ENCODE results near the gene CTLA4. TPM values are rescaled to one million over a fixed set of nuclear protein-coding genes. Genes with fewer than 3 reads are reported as not detected.

The CTLA4 gene
- total and polyA plus RNA-seq, 2 of the 4 experiments (the other 2 are of a cell fraction) = not detected

DNA sequence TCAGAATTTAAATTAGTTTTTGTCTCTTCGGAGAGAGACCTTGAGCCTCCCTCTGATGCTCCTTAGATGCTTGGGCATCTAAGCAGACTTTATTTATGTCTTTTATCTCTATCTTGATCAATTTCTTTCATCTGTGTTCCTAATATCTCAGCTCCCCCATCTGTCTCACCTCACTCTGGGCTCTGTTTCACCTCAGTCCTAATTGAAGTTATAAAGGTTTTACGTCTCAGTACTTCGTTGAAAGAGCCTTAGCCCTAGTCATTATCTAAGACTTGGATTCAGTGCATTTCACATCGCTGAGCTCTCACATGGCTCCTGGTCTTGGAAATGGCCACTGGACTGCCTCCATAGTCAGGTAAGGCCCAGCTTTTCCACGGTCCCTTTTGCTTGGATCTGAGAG, 13.8 kb upstream of the CTLA4 start:
- Histone ChIP-seq H3K36me3 (ENCODE audit: control insufficient read depth, insufficient read depth, low read length) (no peaks in the 10 kb centered on the region), H4K91ac (ENCODE audit: insufficient read depth, low read depth, low read length) (no peak overlapping the region), H3K27me3 (ENCODE audit: control insufficient read depth, insufficient read depth, low read length) (peaks cover 29% of the 10 kb centered on the region), H2BK5ac (ENCODE audit: low read depth, low read length, poor library complexity, severe bottlenecking) (no peak overlapping the region), H3K9me1 (ENCODE audit: insufficient read depth, low read length) (no peaks in the 10 kb centered on the region), H2BK20ac (ENCODE audit: low read depth, low read length) (no peak overlapping the region), H3K18ac (ENCODE audit: low read depth, low read length) (no peak overlapping the region), H4K20me1 (ENCODE audit: insufficient read depth, low read length) (no peaks in the 10 kb centered on the region), H3K4ac (ENCODE audit: low read depth, low read length) (no peak overlapping the region), H3K56ac (ENCODE audit: extremely low read depth, insufficient read depth, low read length) (no peak overlapping the region), H2AK5ac (ENCODE audit: low read depth, low read length) (no peak overlapping the region), H2AFZ (replicated peaks; ENCODE audit: low read length, poor library complexity) (no peak overlapping the region), H3K79me1 (ENCODE audit: low read depth in 1 of 2, low read length in 2 of 2) (no peaks in the 10 kb centered on the region), H3K4me1 (ENCODE audit: control insufficient read depth, insufficient read depth, low read length) (no peaks in the 10 kb centered on the region), H2BK15ac (ENCODE audit: low read depth, low read length) (no peak overlapping the region), H3K9me3 (ENCODE audit: control insufficient read depth, insufficient read depth, low read length) (no peaks in the 10 kb centered on the region), H3K4me2 (ENCODE audit: low read depth, low read length) (no peak overlapping the region), H2BK120ac (ENCODE audit: low read depth, low read length) (no peak overlapping the region), H3K14ac (replicated peaks; ENCODE audit: low read depth, low read length) (no peak overlapping the region), H4K8ac (ENCODE audit: low read depth in 2 of 2, low read length in 2 of 2) (no peak overlapping the region), H3K23ac (ENCODE audit: low read depth, low read length) (no peak overlapping the region), H3K9ac (ENCODE audit: low read depth, low read length) (no peak overlapping the region), H2AK9ac (replicated peaks; ENCODE audit: low read depth, low read length, poor library complexity) (no peak overlapping the region), H3K4me3 (ENCODE audit: insufficient read depth, low read depth, low read length) (no peak overlapping the region), H4K5ac (ENCODE audit: low read depth, low read length) (no peak overlapping the region), H3K27ac (ENCODE audit: insufficient read depth, low read length) (no peak overlapping the region)
- ChIA-PET CTCF (interaction anchor here (0.6 kb wide), 1 partner anchor 1131 kb away, joined by 3 read pairs; no protein-coding TSS in a partner anchor), POLR2A (ENCODE audit: unreplicated experiment) (no interaction called here)
- no peak for DNase-seq
- TF ChIP-seq USF2 (IDR thresholded peaks at IDR 0.05; ENCODE audit: low read depth, low read length) (no peak), ELK1 (IDR thresholded peaks at IDR 0.05; ENCODE audit: borderline replicate concordance, low read depth, low read length) (no peak), RAD21 (IDR thresholded peaks at IDR 0.05; ENCODE audit: low read length) (no peak)
- dilution Hi-C loops (cut with HindIII; ENCODE audit: low sequenced_read_pairs, unreplicated experiment) (no loop called here), in situ Hi-C loops (cut with MboI; ENCODE audit: low sequenced_read_pairs) (no loop called here), intact Hi-C loops (cut with micrococcal nuclease) (no loop called here)
- WGBS, 2 experiments (ENCODE audit: extremely low coverage in 2 of 2, insufficient read length in 1 of 2) = 31% methylated on average over 2 of the region's 5 CpGs; no CpG with 5 or more reads in 1 of the 2 experiments
- no peak for ATAC-seq (ENCODE audit: low read depth)
- no TSS peak for BruUV-seq (replicated peaks)
